Measurements from ENCODE around the gene DDX41. TPM values are rescaled to one million over a fixed set of nuclear protein-coding genes. Genes with fewer than 3 reads are reported as not detected.

DDX41 gene
- total RNA-seq, 1 experiment from 2014 or later, result 136 TPM

GRCh38 chr5:177468685-177469628 lies 47.8 kb downstream of the DDX41 start:
- peaks cover 47% of the 10 kb centered on the region for H3K36me3 Mint-ChIP-seq
- ChIA-PET CTCF (interaction anchor here (1.0 to 16.7 kb wide), 8 partner anchors 11 to 98 kb away, joined by 3 to 230 read pairs (median 6); partner anchors contain the start of gene PDLIM7), POLR2A (interaction anchor here (0.9 to 6.0 kb wide), 6 partner anchors 9 to 27 kb away, joined by 3 to 53 read pairs (median 4); partner anchors contain the start of gene PDLIM7)
- peaks cover 10% of the 10 kb centered on the region for H3K9me3 Mint-ChIP-seq
- peaks cover 28% of the 10 kb centered on the region for H3K4me1 Mint-ChIP-seq
- no peak overlapping the region for H3K4me3 Mint-ChIP-seq
- no peak overlapping the region for H3K27ac Mint-ChIP-seq
- DNase-seq (ENCODE audit: low spot score) (peak; percentile 66), ATAC-seq (peak; percentile 25)
- TF ChIP-seq ATF1 (CRISPR knock-in tag; IDR thresholded peaks at IDR 0.05) (no peak), USF1 (CRISPR knock-in tag; IDR thresholded peaks at IDR 0.05) (peak; percentile 36; the same call in 1 of the 2 replicates), NFYB (CRISPR knock-in tag; conservative IDR thresholded peaks at IDR 0.05; ENCODE audit: low read depth) (no peak), ZNF281 (CRISPR knock-in tag; IDR thresholded peaks at IDR 0.05) (no peak), PRRX2 (CRISPR knock-in tag; IDR thresholded peaks at IDR 0.05) (no peak), TP53 (CRISPR knock-in tag; IDR thresholded peaks at IDR 0.05) (no peak), ZNF263 (CRISPR knock-in tag; IDR thresholded peaks at IDR 0.05; ENCODE audit: low read depth) (peak; percentile 54; the same call in 1 of the 2 replicates), ZNF138 (CRISPR knock-in tag; conservative IDR thresholded peaks at IDR 0.05) (no peak)
- TF ChIP-seq, protein P1, sequence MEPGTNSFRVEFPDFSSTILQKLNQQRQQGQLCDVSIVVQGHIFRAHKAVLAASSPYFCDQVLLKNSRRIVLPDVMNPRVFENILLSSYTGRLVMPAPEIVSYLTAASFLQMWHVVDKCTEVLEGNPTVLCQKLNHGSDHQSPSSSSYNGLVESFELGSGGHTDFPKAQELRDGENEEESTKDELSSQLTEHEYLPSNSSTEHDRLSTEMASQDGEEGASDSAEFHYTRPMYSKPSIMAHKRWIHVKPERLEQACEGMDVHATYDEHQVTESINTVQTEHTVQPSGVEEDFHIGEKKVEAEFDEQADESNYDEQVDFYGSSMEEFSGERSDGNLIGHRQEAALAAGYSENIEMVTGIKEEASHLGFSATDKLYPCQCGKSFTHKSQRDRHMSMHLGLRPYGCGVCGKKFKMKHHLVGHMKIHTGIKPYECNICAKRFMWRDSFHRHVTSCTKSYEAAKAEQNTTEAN (CRISPR knock-in tag; IDR thresholded peaks at IDR 0.05), result no peak
- TF ChIP-seq, protein P2, sequence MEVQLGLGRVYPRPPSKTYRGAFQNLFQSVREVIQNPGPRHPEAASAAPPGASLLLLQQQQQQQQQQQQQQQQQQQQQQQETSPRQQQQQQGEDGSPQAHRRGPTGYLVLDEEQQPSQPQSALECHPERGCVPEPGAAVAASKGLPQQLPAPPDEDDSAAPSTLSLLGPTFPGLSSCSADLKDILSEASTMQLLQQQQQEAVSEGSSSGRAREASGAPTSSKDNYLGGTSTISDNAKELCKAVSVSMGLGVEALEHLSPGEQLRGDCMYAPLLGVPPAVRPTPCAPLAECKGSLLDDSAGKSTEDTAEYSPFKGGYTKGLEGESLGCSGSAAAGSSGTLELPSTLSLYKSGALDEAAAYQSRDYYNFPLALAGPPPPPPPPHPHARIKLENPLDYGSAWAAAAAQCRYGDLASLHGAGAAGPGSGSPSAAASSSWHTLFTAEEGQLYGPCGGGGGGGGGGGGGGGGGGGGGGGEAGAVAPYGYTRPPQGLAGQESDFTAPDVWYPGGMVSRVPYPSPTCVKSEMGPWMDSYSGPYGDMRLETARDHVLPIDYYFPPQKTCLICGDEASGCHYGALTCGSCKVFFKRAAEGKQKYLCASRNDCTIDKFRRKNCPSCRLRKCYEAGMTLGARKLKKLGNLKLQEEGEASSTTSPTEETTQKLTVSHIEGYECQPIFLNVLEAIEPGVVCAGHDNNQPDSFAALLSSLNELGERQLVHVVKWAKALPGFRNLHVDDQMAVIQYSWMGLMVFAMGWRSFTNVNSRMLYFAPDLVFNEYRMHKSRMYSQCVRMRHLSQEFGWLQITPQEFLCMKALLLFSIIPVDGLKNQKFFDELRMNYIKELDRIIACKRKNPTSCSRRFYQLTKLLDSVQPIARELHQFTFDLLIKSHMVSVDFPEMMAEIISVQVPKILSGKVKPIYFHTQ (CRISPR knock-in tag; IDR thresholded peaks at IDR 0.05), result 0 out of 2 replicates have a peak, but pooled peaks have one; percentile 53
- H3K27me3 Mint-ChIP-seq (ENCODE audit: low read depth), result no peaks in the 10 kb centered on the region

GRCh38 chr5:177468329-177468684 lies 48.5 kb downstream of the DDX41 start:
- peaks cover 26% of the 10 kb centered on the region for H3K4me1 Mint-ChIP-seq
- no peak overlapping the region for H3K27ac Mint-ChIP-seq
- H3K4me3 Mint-ChIP-seq, result no peak overlapping the region
- TF ChIP-seq ZNF263 (CRISPR knock-in tag; IDR thresholded peaks at IDR 0.05; ENCODE audit: low read depth), result no peak
- TF ChIP-seq TCF7 (CRISPR knock-in tag; IDR thresholded peaks at IDR 0.05; ENCODE audit: low read depth), result no peak
- TF ChIP-seq ZNF281 (CRISPR knock-in tag; IDR thresholded peaks at IDR 0.05), result no peak
- no peak for TF ChIP-seq ZNF121 (CRISPR knock-in tag; IDR thresholded peaks at IDR 0.05)
- no peak for TF ChIP-seq FOXP1 (CRISPR knock-in tag; IDR thresholded peaks at IDR 0.05; ENCODE audit: borderline replicate concordance)
- TF ChIP-seq, protein P3, sequence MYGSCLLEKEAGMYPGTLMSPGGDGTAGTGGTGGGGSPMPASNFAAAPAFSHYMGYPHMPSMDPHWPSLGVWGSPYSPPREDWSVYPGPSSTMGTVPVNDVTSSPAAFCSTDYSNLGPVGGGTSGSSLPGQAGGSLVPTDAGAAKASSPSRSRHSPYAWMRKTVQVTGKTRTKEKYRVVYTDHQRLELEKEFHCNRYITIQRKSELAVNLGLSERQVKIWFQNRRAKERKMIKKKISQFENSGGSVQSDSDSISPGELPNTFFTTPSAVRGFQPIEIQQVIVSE (CRISPR knock-in tag; IDR thresholded peaks at IDR 0.05; ENCODE audit: borderline replicate concordance), result no peak
- TF ChIP-seq FOXK1 (CRISPR knock-in tag; IDR thresholded peaks at IDR 0.05), result no peak
- ChIA-PET CTCF (interaction anchor here (5.0 to 16.7 kb wide), 2 partner anchors 11 to 25 kb away, joined by 33 to 230 read pairs; partner anchors contain the start of gene PDLIM7), POLR2A (interaction anchor here (0.9 kb wide), 1 partner anchor 26 kb away, joined by 4 read pairs; no protein-coding TSS in a partner anchor)
- H3K36me3 Mint-ChIP-seq, result peaks cover 51% of the 10 kb centered on the region
- ATAC-seq (no peak), DNase-seq (ENCODE audit: low spot score) (no peak)
- no peaks in the 10 kb centered on the region for H3K27me3 Mint-ChIP-seq (ENCODE audit: low read depth)
- H3K9me3 Mint-ChIP-seq, result peaks cover 10% of the 10 kb centered on the region

Measured in WTC11 (cell line).